ENCODE measurements around the gene STX8. TPM values are rescaled to one million over a fixed set of nuclear protein-coding genes. Genes with fewer than 3 reads are reported as not detected.

Gene STX8
- total and polyA plus RNA-seq, 3 donors from 2014 or later, result 103 to 160 (median 125) TPM

GRCh38 chr17:9331279-9332131, 244.1 kb downstream of the STX8 start:
- intact Hi-C loops (cut with DNase I; ENCODE audit: low total_unique reads), result no loop called here

GRCh38 chr17:9330611-9331271, 244.9 kb downstream of the STX8 start:
- H3K4me1 ChIP-seq, result no peaks in the 10 kb centered on the region
- no peaks in the 10 kb centered on the region for H3K27me3 ChIP-seq
- no peaks in the 10 kb centered on the region for H3K9me3 ChIP-seq
- no peak overlapping the region for H3K4me3 ChIP-seq
- 87 to 88% methylated on average over 21 of the region's 21 CpGs for WGBS, 2 donors
- H3K36me3 ChIP-seq (ENCODE audit: low read depth, missing control alignments), result no peaks in the 10 kb centered on the region
- H3K27ac ChIP-seq, result no peak overlapping the region
- intact Hi-C loops (cut with DNase I; ENCODE audit: low total_unique reads), result no loop called here
- no peak for TF ChIP-seq POLR2A (IDR thresholded peaks at IDR 0.05)
- no peak for TF ChIP-seq CTCF (IDR thresholded peaks at IDR 0.05)
- DNase-seq, result no peak

More at GRCh38 chr17:9331279-9332131, 244.1 kb downstream of the STX8 start:
- DNase-seq, result no peak
- Histone ChIP-seq H3K36me3 (ENCODE audit: low read depth, missing control alignments) (no peaks in the 10 kb centered on the region), H3K4me1 (no peaks in the 10 kb centered on the region), H3K4me3 (no peak overlapping the region), H3K27me3 (no peaks in the 10 kb centered on the region), H3K27ac (no peak overlapping the region), H3K9me3 (no peaks in the 10 kb centered on the region)
- TF ChIP-seq CTCF (IDR thresholded peaks at IDR 0.05) (no peak), POLR2A (IDR thresholded peaks at IDR 0.05) (no peak)
- 87% methylated on average over 16 of the region's 16 CpGs for WGBS, 2 donors

GRCh38 chr17:9330141-9330540, 245.5 kb downstream of the STX8 start:
- no peak for DNase-seq
- 67 to 83% methylated on average over 5 of the region's 5 CpGs for WGBS, 2 donors
- Histone ChIP-seq H3K4me1 (no peaks in the 10 kb centered on the region), H3K27ac (no peak overlapping the region), H3K9me3 (no peaks in the 10 kb centered on the region), H3K27me3 (no peaks in the 10 kb centered on the region), H3K36me3 (ENCODE audit: low read depth, missing control alignments) (no peaks in the 10 kb centered on the region), H3K4me3 (no peak overlapping the region)
- intact Hi-C loops (cut with DNase I; ENCODE audit: low total_unique reads), result no loop called here
- no peak for TF ChIP-seq POLR2A (IDR thresholded peaks at IDR 0.05)
- TF ChIP-seq CTCF (IDR thresholded peaks at IDR 0.05), result no peak

GRCh38 chr17:9329251-9329921, 246.2 kb downstream of the STX8 start:
- no peak overlapping the region for H3K4me3 ChIP-seq
- no peaks in the 10 kb centered on the region for H3K27me3 ChIP-seq
- no peaks in the 10 kb centered on the region for H3K9me3 ChIP-seq
- intact Hi-C loops (cut with DNase I; ENCODE audit: low total_unique reads), result no loop called here
- no peaks in the 10 kb centered on the region for H3K36me3 ChIP-seq (ENCODE audit: low read depth, missing control alignments)
- no peaks in the 10 kb centered on the region for H3K4me1 ChIP-seq
- H3K27ac ChIP-seq, result no peak overlapping the region
- TF ChIP-seq CTCF (IDR thresholded peaks at IDR 0.05) (no peak), POLR2A (IDR thresholded peaks at IDR 0.05) (no peak)
- 79 to 92% methylated on average over 4 to 9 of the region's 9 CpGs for WGBS, 2 donors
- no peak for DNase-seq
